Panc1 (cell line): ENCODE data around the gene TBCK. TPM values are rescaled to one million over a fixed set of nuclear protein-coding genes. Genes with fewer than 3 reads are reported as not detected.

ENCODE experiments used
- ATAC-seq: fragments of 200-7000 bp; cut with Tn5 transposase; 2 replicates; pipeline ENCODE4 v1.9.1; 2020; ENCODE audit warnings: mild to moderate bottlenecking, moderate library complexity
- BruUV-seq: library from RNA; stranded (reverse); fragments of 400-500 nt; replicated peaks from 2 replicates; lab custom pipeline; 2021; lab: Mats Ljungman, UMichigan
- CTCF ChIA-PET: fragments of 300-600 bp; sonication (Branson Sonifier 250); formaldehyde crosslinking; loops from one replicate; lab custom pipeline; 2022; ENCODE audit warnings: antibody characterized with exemption; lab: Charles Lee
- POLR2A ChIA-PET: fragments of 300-600 bp; sonication (Branson Sonifier 250); formaldehyde crosslinking; loops from one replicate; lab custom pipeline; 2022; ENCODE audit warnings: antibody characterized with exemption; lab: Charles Lee
- DNase-seq: peaks from one replicate; pipeline ENCODE4 v3.0.0-alpha.2; 2010; ENCODE audit warnings: low read depth, low spot score
- H3K27ac ChIP-seq: 2 replicates; pipeline ENCODE4 v1.5.1; 2011; ENCODE audit warnings: mild to moderate bottlenecking, low read length, inconsistent platforms
- H3K27me3 ChIP-seq: fragments of 200-500 bp; sonication (Bioruptor generic); 2 replicates; pipeline ENCODE4 v1.6.0; 2014; ENCODE audit warnings: low read length, inconsistent platforms; ENCODE audit not compliant: control insufficient read depth, insufficient read depth
- H3K36me3 ChIP-seq: fragments of 200-500 bp; sonication (Bioruptor generic); 2 replicates; pipeline ENCODE4 v1.5.1; 2014; ENCODE audit warnings: inconsistent platforms, mild to moderate bottlenecking, low read length, moderate library complexity; ENCODE audit not compliant: control insufficient read depth, insufficient read depth
- H3K4me1 ChIP-seq: 2 replicates; pipeline ENCODE4 v1.5.1; 2011; ENCODE audit warnings: inconsistent platforms, mild to moderate bottlenecking, low read length, moderate library complexity; ENCODE audit not compliant: control insufficient read depth, insufficient read depth
- H3K4me3 ChIP-seq, 2 experiments: 2 replicates each; pipeline ENCODE4 v1.5.1; 2011 to 2012; ENCODE audit warnings: low read depth in 2 of 2, low read length in 2 of 2, mild to moderate bottlenecking in 2 of 2, inconsistent platforms in 1 of 2, moderate library complexity in 1 of 2
- H3K9me3 ChIP-seq: fragments of 200-500 bp; sonication (Bioruptor generic); 2 replicates; pipeline ENCODE4 v1.5.1; 2014; ENCODE audit warnings: low read depth, mild to moderate bottlenecking, inconsistent platforms, low read length, moderate library complexity; ENCODE audit not compliant: control insufficient read depth, insufficient read depth
- POLR2AphosphoS5 ChIP-seq: IDR thresholded peaks from 2 replicates; pipeline ENCODE4 v1.6.1; 2012; ENCODE audit warnings: mild to moderate bottlenecking, low read depth, low read length, moderate library complexity
- SIN3A ChIP-seq: IDR thresholded peaks from 2 replicates; pipeline ENCODE4 v1.6.1; 2012; ENCODE audit warnings: low read depth, mild to moderate bottlenecking, low read length, moderate library complexity, borderline replicate concordance; ENCODE audit not compliant: insufficient read depth
- TCF7L2 ChIP-seq: IDR thresholded peaks from 2 replicates; pipeline ENCODE4 v1.6.1; 2011; ENCODE audit warnings: mild to moderate bottlenecking, low read depth, low read length, inconsistent platforms
- in situ Hi-C: cut with HindIII; loops from 2 replicates; pipeline ENCODE4 v1.10.0; 2016; ENCODE audit warnings: low sequenced_read_pairs, low pct_unique_long_range_greater_than_20kb
- intact Hi-C: fragments of 100-400 bp; cut with micrococcal nuclease; formaldehyde crosslinking; loops from one replicate; pipeline ENCODE4 v1.10.0; 2022; ENCODE audit not compliant: unreplicated experiment
- total RNA-seq: library from RNA; stranded (reverse); gene quantifications from one replicate; pipeline ENCODE4 v1.2.1, GENCODE V29; 2021; ENCODE audit not compliant: unreplicated experiment
- TF ChIP-seq, protein P1 (sequence below): fragments of 450-650 bp; IDR thresholded peaks from 2 replicates; pipeline ENCODE4 v1.5.1; 2017; ENCODE audit warnings: mild to moderate bottlenecking
- TF ChIP-seq, protein P2 (sequence below), 2 experiments: IDR thresholded peaks; 2 replicates each; pipeline ENCODE4 v1.6.1; 2011 to 2012; ENCODE audit warnings: low read depth in 2 of 2, control low read depth in 1 of 2, low read length in 1 of 2, mild to moderate bottlenecking in 1 of 2, moderate library complexity in 1 of 2; ENCODE audit not compliant: insufficient read depth in 1 of 2

The TBCK gene
- total RNA-seq, 1 experiment from 2014 or later = 15.1 TPM

GRCh38 chr4:106090826-106091225 is 225.2 kb downstream of the TBCK start:
- ChIA-PET CTCF (no interaction called here), POLR2A (no interaction called here)
- DNase-seq (no peak), ATAC-seq (no peak)
- Histone ChIP-seq H3K27ac (no peak overlapping the region), H3K36me3 (no peaks in the 10 kb centered on the region), H3K9me3 (no peaks in the 10 kb centered on the region), H3K27me3 (no peaks in the 10 kb centered on the region), H3K4me1 (no peaks in the 10 kb centered on the region), H3K4me3 (no peak overlapping the region)
- in situ Hi-C loops = no loop called here
- BruUV-seq = no TSS peak
- intact Hi-C loops = no loop called here
- TF ChIP-seq, protein P1, sequence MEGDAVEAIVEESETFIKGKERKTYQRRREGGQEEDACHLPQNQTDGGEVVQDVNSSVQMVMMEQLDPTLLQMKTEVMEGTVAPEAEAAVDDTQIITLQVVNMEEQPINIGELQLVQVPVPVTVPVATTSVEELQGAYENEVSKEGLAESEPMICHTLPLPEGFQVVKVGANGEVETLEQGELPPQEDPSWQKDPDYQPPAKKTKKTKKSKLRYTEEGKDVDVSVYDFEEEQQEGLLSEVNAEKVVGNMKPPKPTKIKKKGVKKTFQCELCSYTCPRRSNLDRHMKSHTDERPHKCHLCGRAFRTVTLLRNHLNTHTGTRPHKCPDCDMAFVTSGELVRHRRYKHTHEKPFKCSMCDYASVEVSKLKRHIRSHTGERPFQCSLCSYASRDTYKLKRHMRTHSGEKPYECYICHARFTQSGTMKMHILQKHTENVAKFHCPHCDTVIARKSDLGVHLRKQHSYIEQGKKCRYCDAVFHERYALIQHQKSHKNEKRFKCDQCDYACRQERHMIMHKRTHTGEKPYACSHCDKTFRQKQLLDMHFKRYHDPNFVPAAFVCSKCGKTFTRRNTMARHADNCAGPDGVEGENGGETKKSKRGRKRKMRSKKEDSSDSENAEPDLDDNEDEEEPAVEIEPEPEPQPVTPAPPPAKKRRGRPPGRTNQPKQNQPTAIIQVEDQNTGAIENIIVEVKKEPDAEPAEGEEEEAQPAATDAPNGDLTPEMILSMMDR = no peak
- TF ChIP-seq POLR2AphosphoS5 = no peak
- TF ChIP-seq, protein P2, sequence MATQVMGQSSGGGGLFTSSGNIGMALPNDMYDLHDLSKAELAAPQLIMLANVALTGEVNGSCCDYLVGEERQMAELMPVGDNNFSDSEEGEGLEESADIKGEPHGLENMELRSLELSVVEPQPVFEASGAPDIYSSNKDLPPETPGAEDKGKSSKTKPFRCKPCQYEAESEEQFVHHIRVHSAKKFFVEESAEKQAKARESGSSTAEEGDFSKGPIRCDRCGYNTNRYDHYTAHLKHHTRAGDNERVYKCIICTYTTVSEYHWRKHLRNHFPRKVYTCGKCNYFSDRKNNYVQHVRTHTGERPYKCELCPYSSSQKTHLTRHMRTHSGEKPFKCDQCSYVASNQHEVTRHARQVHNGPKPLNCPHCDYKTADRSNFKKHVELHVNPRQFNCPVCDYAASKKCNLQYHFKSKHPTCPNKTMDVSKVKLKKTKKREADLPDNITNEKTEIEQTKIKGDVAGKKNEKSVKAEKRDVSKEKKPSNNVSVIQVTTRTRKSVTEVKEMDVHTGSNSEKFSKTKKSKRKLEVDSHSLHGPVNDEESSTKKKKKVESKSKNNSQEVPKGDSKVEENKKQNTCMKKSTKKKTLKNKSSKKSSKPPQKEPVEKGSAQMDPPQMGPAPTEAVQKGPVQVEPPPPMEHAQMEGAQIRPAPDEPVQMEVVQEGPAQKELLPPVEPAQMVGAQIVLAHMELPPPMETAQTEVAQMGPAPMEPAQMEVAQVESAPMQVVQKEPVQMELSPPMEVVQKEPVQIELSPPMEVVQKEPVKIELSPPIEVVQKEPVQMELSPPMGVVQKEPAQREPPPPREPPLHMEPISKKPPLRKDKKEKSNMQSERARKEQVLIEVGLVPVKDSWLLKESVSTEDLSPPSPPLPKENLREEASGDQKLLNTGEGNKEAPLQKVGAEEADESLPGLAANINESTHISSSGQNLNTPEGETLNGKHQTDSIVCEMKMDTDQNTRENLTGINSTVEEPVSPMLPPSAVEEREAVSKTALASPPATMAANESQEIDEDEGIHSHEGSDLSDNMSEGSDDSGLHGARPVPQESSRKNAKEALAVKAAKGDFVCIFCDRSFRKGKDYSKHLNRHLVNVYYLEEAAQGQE (IDR thresholded peaks at IDR 0.05; ENCODE audit: insufficient read depth in 1 of 2, low read depth in 2 of 2, low read length in 1 of 2) = no peak
- no peak for TF ChIP-seq TCF7L2
- no peak for TF ChIP-seq SIN3A

DNA sequence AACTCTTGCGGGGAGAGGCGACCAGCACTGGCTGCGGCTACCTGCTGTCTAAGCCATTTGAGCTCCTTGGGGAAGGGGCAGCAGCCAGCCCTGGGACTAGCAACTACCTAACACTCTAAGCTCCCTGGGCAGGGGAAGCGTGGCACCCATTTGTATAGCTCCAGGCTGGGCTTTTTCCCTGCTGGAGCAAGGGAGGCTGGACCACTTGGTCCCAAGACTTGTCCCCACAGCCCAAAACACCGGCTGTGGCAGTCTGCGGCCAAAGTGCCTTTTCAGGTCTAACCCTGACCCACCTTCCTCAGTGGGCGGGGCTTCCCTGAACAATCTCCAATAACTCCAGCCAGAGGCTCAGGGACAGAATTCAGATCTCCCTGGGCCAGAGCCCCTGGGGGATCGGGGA is 232.9 kb downstream of the TBCK start:
- no peaks in the 10 kb centered on the region for H3K27me3 ChIP-seq
- no peaks in the 10 kb centered on the region for H3K36me3 ChIP-seq
- ChIA-PET CTCF (no interaction called here), POLR2A (no interaction called here)
- TF ChIP-seq, protein P1 = no peak
- H3K4me1 ChIP-seq = no peaks in the 10 kb centered on the region
- H3K4me3 ChIP-seq = no peak overlapping the region
- in situ Hi-C loops = no loop called here
- BruUV-seq = no TSS peak
- DNase-seq (no peak), ATAC-seq (no peak)
- intact Hi-C loops = no loop called here
- H3K27ac ChIP-seq = no peak overlapping the region
- H3K9me3 ChIP-seq = no peaks in the 10 kb centered on the region

DNA sequence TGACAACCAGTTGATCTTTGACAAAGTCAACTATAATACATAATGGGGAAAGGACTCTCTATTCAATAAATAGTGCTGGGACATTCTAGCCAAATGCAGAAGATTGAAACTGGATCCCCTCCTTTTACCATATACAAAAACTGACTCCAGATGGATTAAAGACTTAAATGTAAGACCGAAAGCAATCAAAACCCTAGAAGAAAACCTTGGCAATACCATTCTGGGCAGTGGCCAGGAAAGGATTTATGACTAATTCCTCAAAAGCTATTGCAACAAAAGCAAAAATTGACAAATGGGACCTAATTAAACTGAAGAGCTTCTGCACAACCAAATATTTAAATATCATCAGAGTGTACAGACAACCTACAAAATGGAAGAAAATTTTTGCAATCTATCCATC is 235.6 kb downstream of the TBCK start:
- ATAC-seq = no peak
- ChIA-PET POLR2A (no interaction called here), CTCF (no interaction called here)
- in situ Hi-C loops (no loop called here), intact Hi-C loops (no loop called here)
- no peaks in the 10 kb centered on the region for H3K27me3 ChIP-seq
- no peaks in the 10 kb centered on the region for H3K4me1 ChIP-seq
- TF ChIP-seq, protein P2 (IDR thresholded peaks at IDR 0.05; ENCODE audit: insufficient read depth in 1 of 2, low read depth in 2 of 2, low read length in 1 of 2) = no peak
- no peak for TF ChIP-seq SIN3A
- no peak for TF ChIP-seq TCF7L2
- no peak for TF ChIP-seq POLR2AphosphoS5
- TF ChIP-seq, protein P1 = no peak
- H3K4me3 ChIP-seq = no peak overlapping the region
- no peak for DNase-seq
- H3K9me3 ChIP-seq = no peaks in the 10 kb centered on the region
- H3K27ac ChIP-seq = no peak overlapping the region
- BruUV-seq = no TSS peak
- H3K36me3 ChIP-seq = no peaks in the 10 kb centered on the region
